HCT116 (cell line): ENCODE measurements around the gene CYP4F2. TPM values are rescaled to one million over a fixed set of nuclear protein-coding genes. Genes with fewer than 3 reads are reported as not detected.
"Not testable (repeated sequence)": the region's sequence is repeated elsewhere in the genome, so short reads cannot be mapped to it uniquely, and the experiment has no call there.

ENCODE experiments used
- ATAC-seq: fragments of 200-7000 bp; cut with Tn5 transposase; 2 replicates; pipeline ENCODE4 v1.9.1; 2020; ENCODE audit warnings: mild to moderate bottlenecking, moderate library complexity
- BruUV-seq: library from RNA; stranded (reverse); fragments of 400-500 nt; replicated peaks from 2 replicates; lab custom pipeline; 2021; lab: Mats Ljungman, UMichigan
- CTCF ChIA-PET: fragments of 300-600 bp; sonication (Branson Sonifier 250); formaldehyde crosslinking; loops from one replicate; lab custom pipeline; 2021; ENCODE audit warnings: antibody characterized with exemption; lab: Charles Lee
- POLR2A ChIA-PET: fragments of 300-600, 350-600 bp; sonication (Branson Sonifier 250); formaldehyde crosslinking; loops from one replicate; lab custom pipeline; 2021; ENCODE audit warnings: antibody characterized with exemption; lab: Charles Lee
- RAD21 ChIA-PET, 2 experiments: fragments of 300-600 bp; sonication (Branson Sonifier 250); formaldehyde crosslinking; loops; one replicate each; lab custom pipeline; 2023; ENCODE audit warnings: low total read pairs in 2 of 2; ENCODE audit not compliant: uncharacterized antibody in 2 of 2, unreplicated experiment in 2 of 2, low non-redundant PET in 1 of 2; lab: Charles Lee
- DNase-seq: peaks from one replicate; pipeline ENCODE4 v3.0.0-alpha.2; 2010; ENCODE audit warnings: low read depth, low spot score
- H2AFZ ChIP-seq: fragments of 200-600 bp; shearing (Covaris generic), sonication (generic); 2 replicates; pipeline ENCODE4 v1.6.1; 2017; ENCODE audit warnings: low read depth, mixed run types, mixed read lengths, antibody characterized with exemption, low read length; ENCODE audit not compliant: poor library complexity, severe bottlenecking
- H3K27ac ChIP-seq: 2 replicates; pipeline ENCODE4 v1.5.1; 2012; ENCODE audit warnings: low read depth, low read length
- H3K27me3 ChIP-seq: fragments of 200-600 bp; sonication (generic); 2 replicates; pipeline ENCODE4 v1.6.1; 2016; ENCODE audit warnings: mixed run types, low read length, mixed read lengths; ENCODE audit not compliant: insufficient read depth
- H3K36me3 ChIP-seq, 2 experiments: fragments of 200-500 bp in 1 of 2; fragments of 200-600 bp in 1 of 2; sonication (Bioruptor generic) in 1 of 2; sonication (generic) in 1 of 2; 2 replicates each; pipeline versions ENCODE4 v1.5.1 to v1.6.1; 2014 to 2016; ENCODE audit warnings: low read length in 2 of 2, inconsistent platforms in 1 of 2, mixed read lengths in 1 of 2, mixed run types in 1 of 2; ENCODE audit not compliant: insufficient read depth in 2 of 2, control insufficient read depth in 1 of 2
- H3K4me1 ChIP-seq, 2 experiments: fragments of 200-600 bp in 1 of 2; sonication (generic) in 1 of 2; 2 replicates each; pipeline versions ENCODE4 v1.5.1 to v1.6.1; 2012 to 2017; ENCODE audit warnings: low read length in 2 of 2, inconsistent platforms in 1 of 2, mild to moderate bottlenecking in 1 of 2, mixed read lengths in 1 of 2, mixed run types in 1 of 2, moderate library complexity in 1 of 2; ENCODE audit not compliant: insufficient read depth in 2 of 2, control insufficient read depth in 1 of 2
- H3K4me2 ChIP-seq: fragments of 200-600 bp; sonication (generic); 2 replicates; pipeline ENCODE4 v1.6.1; 2017; ENCODE audit warnings: mixed run types, low read length, mixed read lengths
- H3K4me3 ChIP-seq, 2 experiments: fragments of 200-600 bp in 1 of 2; sonication (generic) in 1 of 2; replicated peaks in 1 of 2; 2 replicates each; pipeline ENCODE4 v1.5.1; 2011 to 2016; ENCODE audit warnings: low read length in 2 of 2, control low read depth in 1 of 2, low read depth in 1 of 2, mild to moderate bottlenecking in 1 of 2, mixed read lengths in 1 of 2, mixed run types in 1 of 2
- H3K79me2 ChIP-seq: fragments of 200-600 bp; sonication (generic); 2 replicates; pipeline ENCODE4 v1.6.1; 2017; ENCODE audit warnings: mild to moderate bottlenecking, mixed run types, low read length, moderate library complexity, mixed read lengths; ENCODE audit not compliant: insufficient read depth
- H3K9ac ChIP-seq: fragments of 200-600 bp; sonication (generic); 2 replicates; pipeline ENCODE4 v1.6.1; 2016; ENCODE audit warnings: low read length, mixed read lengths
- H3K9me2 ChIP-seq: fragments of 200-600 bp; sonication (generic), shearing (Covaris generic); 2 replicates; pipeline ENCODE4 v1.6.1; 2017; ENCODE audit warnings: mixed run types, mild to moderate bottlenecking, moderate library complexity; ENCODE audit not compliant: insufficient read depth
- H3K9me3 ChIP-seq, 2 experiments: fragments of 200-500 bp in 1 of 2; fragments of 200-600 bp in 1 of 2; sonication (Bioruptor generic) in 1 of 2; sonication (generic) in 1 of 2; 2 replicates each; pipeline ENCODE4 v1.6.1; 2014 to 2017; ENCODE audit warnings: low read length in 2 of 2, mixed read lengths in 2 of 2, inconsistent platforms in 1 of 2, low read depth in 1 of 2, mild to moderate bottlenecking in 1 of 2, mixed run types in 1 of 2, moderate library complexity in 1 of 2; ENCODE audit not compliant: control insufficient read depth in 1 of 2, insufficient read depth in 1 of 2
- H4K20me1 ChIP-seq: fragments of 200-600 bp; sonication (generic), shearing (Covaris generic); 2 replicates; pipeline ENCODE4 v1.6.1; 2017; ENCODE audit warnings: mixed run types, mild to moderate bottlenecking, moderate library complexity; ENCODE audit not compliant: insufficient read depth
- FOSL1 ChIP-seq: IDR thresholded peaks from 2 replicates; pipeline ENCODE4 v1.6.1; 2012; ENCODE audit warnings: low read depth
- POLR2AphosphoS5 ChIP-seq: IDR thresholded peaks from 2 replicates; pipeline ENCODE4 v1.6.1; 2011; ENCODE audit warnings: mild to moderate bottlenecking, low read depth, low read length, moderate library complexity
- SRF ChIP-seq: IDR thresholded peaks from 2 replicates; pipeline ENCODE4 v1.6.1; 2012; ENCODE audit warnings: low read depth
- YY1 ChIP-seq: IDR thresholded peaks from 2 replicates; pipeline ENCODE4 v1.6.1; 2011; ENCODE audit warnings: low read length, low read depth, moderate library complexity, mild to moderate bottlenecking; ENCODE audit not compliant: insufficient replicate concordance; ENCODE audit errors: extremely low read depth
- ZFX ChIP-seq: fragments of 450-650 bp; IDR thresholded peaks from 2 replicates; pipeline ENCODE4 v1.6.1; 2017
- intact Hi-C: fragments of 100-400 bp; cut with micrococcal nuclease; formaldehyde crosslinking; loops from 2 replicates; pipeline ENCODE4 v1.10.0; 2022
- total RNA-seq: library from RNA; stranded (reverse); gene quantifications from one replicate; pipeline ENCODE4 v1.2.1, GENCODE V29; 2021; ENCODE audit not compliant: unreplicated experiment

The CYP4F2 gene
- total RNA-seq, 1 experiment from 2014 or later, result 1.1 TPM

DNA sequence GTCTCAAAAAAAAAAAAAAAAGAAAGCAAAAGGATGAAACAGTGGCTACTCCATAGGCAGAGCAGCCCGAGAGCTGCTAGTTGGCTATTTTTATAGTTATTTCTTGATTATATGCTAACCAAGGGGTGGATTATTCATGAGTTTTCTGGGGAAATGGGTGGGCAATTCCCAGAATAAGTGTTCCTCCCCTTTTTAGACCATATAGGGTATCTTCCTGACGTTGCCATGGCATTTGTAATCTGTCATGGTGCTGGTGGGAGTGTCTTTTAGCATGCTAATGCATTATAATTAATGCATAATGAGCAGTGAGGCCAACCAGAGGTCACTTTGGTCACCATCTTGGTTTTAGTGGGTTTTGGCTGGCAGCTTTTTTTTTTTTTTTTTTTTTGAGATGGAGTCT is 57.0 kb downstream of the CYP4F2 start:
- Histone ChIP-seq H2AFZ (no peak overlapping the region), H3K9ac (no peak overlapping the region), H3K27me3 (no peaks in the 10 kb centered on the region), H3K9me3 (no peaks in the 10 kb centered on the region), H3K27ac (no peak overlapping the region), H3K9me2 (no peaks in the 10 kb centered on the region), H4K20me1 (no peaks in the 10 kb centered on the region), H3K79me2 (no peaks in the 10 kb centered on the region), H3K4me2 (no peak overlapping the region), H3K4me1 (peaks cover 16 to 59% of the 10 kb centered on the region in 2 experiments), H3K36me3 (no peaks in the 10 kb centered on the region), H3K4me3 (no peak overlapping the region)
- intact Hi-C loops, result no loop called here
- RAD21 ChIA-PET, result no interaction called here
- CTCF ChIA-PET, result interaction anchor here (2.0 kb wide), 1 partner anchor 22 kb away, joined by 7 read pairs; no protein-coding TSS in a partner anchor
- BruUV-seq, result no TSS peak
- TF ChIP-seq YY1 (no peak), POLR2AphosphoS5 (no peak), ZFX (no peak), FOSL1 (no peak)
- POLR2A ChIA-PET, result no interaction called here
- DNase-seq (no peak), ATAC-seq (no peak)

DNA sequence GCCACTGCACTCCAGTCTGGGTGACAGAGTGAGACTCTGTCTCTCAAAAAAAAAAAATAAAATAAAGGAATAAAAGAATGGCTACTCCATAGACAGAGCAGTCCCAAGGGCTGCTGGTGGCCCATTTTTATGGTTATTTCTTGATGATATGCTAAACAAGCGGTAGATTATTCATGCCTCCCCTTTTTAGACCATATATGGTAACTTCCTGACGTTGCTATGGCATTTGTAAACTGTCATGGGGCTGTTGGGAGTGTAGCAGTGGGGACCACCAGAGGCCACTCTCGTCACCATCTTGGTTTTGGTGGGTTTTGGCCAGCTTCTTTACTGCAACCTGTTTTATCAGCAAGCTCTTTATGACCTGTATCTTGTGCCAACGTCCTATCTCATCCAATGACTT is 58.0 kb downstream of the CYP4F2 start:
- ChIA-PET POLR2A (interaction anchor here (1.1 to 1.5 kb wide), 2 partner anchors 10 to 24 kb away, joined by 4 to 5 read pairs; no protein-coding TSS in a partner anchor), CTCF (interaction anchor here (1.3 kb wide), 1 partner anchor 30 kb away, joined by 3 read pairs; no protein-coding TSS in a partner anchor)
- H3K4me3 ChIP-seq, ATAC-seq, H3K79me2 ChIP-seq, DNase-seq, RAD21 ChIA-PET, H3K9ac ChIP-seq, H3K9me3 ChIP-seq, H3K36me3 ChIP-seq, H3K4me2 ChIP-seq, H4K20me1 ChIP-seq, BruUV-seq, H2AFZ ChIP-seq, H3K27me3 ChIP-seq, H3K9me2 ChIP-seq, H3K27ac ChIP-seq: not testable (repeated sequence)
- peak; percentile 77; the same call in 1 of the 2 replicates for TF ChIP-seq SRF
- peaks cover 22 to 68% of the 10 kb centered on the region in 2 experiments for H3K4me1 ChIP-seq
- intact Hi-C loops, result loop anchor here (5.0 kb wide), 2 partner anchors 227 to 342 kb away; no protein-coding TSS in a partner anchor
